Activated T-helper 2 cell treated with anti-CD3 and anti-CD28 coated beads, Interferon-gamma antibody, Interleukin-2, Interleukin-4, amounts not matched to agents 10 μg/mL and 5 μg/mL and 100 μg/mL, durations not matched to agents 14 hours and 24 hours and 36 hours (primary cell): ENCODE data around the gene MT1X. TPM values are rescaled to one million over a fixed set of nuclear protein-coding genes. Genes with fewer than 3 reads are reported as not detected.

Experiments used
- DNase-seq: peaks from one replicate; pipeline ENCODE4 v3.0.0; 2021; ENCODE audit warnings: low spot score
- H3K27ac Mint-ChIP-seq: one replicate; pipeline ENCODE4 v1.8.0; 2021; ENCODE audit warnings: mixed read lengths
- H3K27me3 Mint-ChIP-seq: one replicate; pipeline ENCODE4 v1.8.0; 2021; ENCODE audit warnings: low read depth, mixed read lengths
- H3K36me3 Mint-ChIP-seq: one replicate; pipeline ENCODE4 v1.8.0; 2021; ENCODE audit warnings: low read depth, mixed read lengths
- H3K4me1 Mint-ChIP-seq: one replicate; pipeline ENCODE4 v1.8.0; 2021; ENCODE audit warnings: low read depth, mixed read lengths
- H3K4me3 Mint-ChIP-seq: one replicate; pipeline ENCODE4 v1.8.0; 2021; ENCODE audit warnings: low read depth, mild to moderate bottlenecking, moderate library complexity, mixed read lengths
- H3K9me3 Mint-ChIP-seq: one replicate; pipeline ENCODE4 v1.8.0; 2021; ENCODE audit warnings: mixed read lengths
- intact Hi-C: fragments of 100-400 bp; cut with micrococcal nuclease; formaldehyde crosslinking; loops from one replicate; pipeline ENCODE4 v1.15.1; 2023
- total RNA-seq: library from RNA; stranded (reverse); gene quantifications from 2 replicates; pipeline ENCODE4 v1.2.3, GENCODE V29; 2022

The MT1X gene
- total RNA-seq, 1 donor from 2014 or later, result 62.3 TPM

GRCh38 chr16:56643080-56643778 lies 39.0 kb upstream of the MT1X start:
- Mint-ChIP-seq H3K36me3 (no peaks in the 10 kb centered on the region), H3K27ac (peak overlapping the region; percentile 60), H3K4me3 (peak overlapping the region; percentile 70), H3K9me3 (no peaks in the 10 kb centered on the region), H3K27me3 (peaks cover 48% of the 10 kb centered on the region), H3K4me1 (peaks cover 23% of the 10 kb centered on the region)
- intact Hi-C loops, result loop anchor here (1.0 to 5.0 kb wide), 6 partner anchors 14 to 59 kb away; partner anchors contain the start of genes MT1E, MT1F and MT1X
- DNase-seq, result peak; percentile 76

GRCh38 chr16:56643833-56644232 lies 38.4 kb upstream of the MT1X start:
- peak overlapping the region; percentile 70 for H3K4me3 Mint-ChIP-seq
- H3K27ac Mint-ChIP-seq, result peak overlapping the region; percentile 26
- H3K9me3 Mint-ChIP-seq, result no peaks in the 10 kb centered on the region
- no peak for DNase-seq
- intact Hi-C loops, result loop anchor here (1.0 to 5.0 kb wide), 6 partner anchors 13 to 58 kb away; partner anchors contain the start of genes MT1E, MT1F and MT1X
- H3K4me1 Mint-ChIP-seq, result peaks cover 21% of the 10 kb centered on the region
- peaks cover 51% of the 10 kb centered on the region for H3K27me3 Mint-ChIP-seq
- no peaks in the 10 kb centered on the region for H3K36me3 Mint-ChIP-seq

GRCh38 chr16:56645311-56645710 lies 37.0 kb upstream of the MT1X start:
- intact Hi-C loops, result no loop called here
- Mint-ChIP-seq H3K27ac (no peak overlapping the region), H3K36me3 (no peaks in the 10 kb centered on the region), H3K4me1 (peaks cover 21% of the 10 kb centered on the region), H3K9me3 (no peaks in the 10 kb centered on the region), H3K27me3 (peaks cover 42% of the 10 kb centered on the region), H3K4me3 (no peak overlapping the region)
- DNase-seq, result no peak

GRCh38 chr16:56645838-56646237 lies 36.4 kb upstream of the MT1X start:
- no peak overlapping the region for H3K4me3 Mint-ChIP-seq
- H3K36me3 Mint-ChIP-seq, result no peaks in the 10 kb centered on the region
- H3K9me3 Mint-ChIP-seq, result no peaks in the 10 kb centered on the region
- intact Hi-C loops, result no loop called here
- no peak for DNase-seq
- peaks cover 40% of the 10 kb centered on the region for H3K27me3 Mint-ChIP-seq
- H3K27ac Mint-ChIP-seq, result no peak overlapping the region
- H3K4me1 Mint-ChIP-seq, result peaks cover 21% of the 10 kb centered on the region

- Mint-ChIP-seq H3K4me3 (no peak overlapping the region), H3K27me3 (peaks cover 37% of the 10 kb centered on the region), H3K4me1 (peaks cover 12% of the 10 kb centered on the region), H3K27ac (no peak overlapping the region), H3K9me3 (no peaks in the 10 kb centered on the region), H3K36me3 (no peaks in the 10 kb centered on the region)
- intact Hi-C loops, result no loop called here
- no peak for DNase-seq
Measured at GRCh38 chr16:56647641-56648431, 34.4 kb upstream of the MT1X start.

- Mint-ChIP-seq H3K4me3 (no peak overlapping the region), H3K27me3 (peaks cover 42% of the 10 kb centered on the region), H3K36me3 (no peaks in the 10 kb centered on the region), H3K9me3 (no peaks in the 10 kb centered on the region), H3K27ac (no peak overlapping the region), H3K4me1 (no peaks in the 10 kb centered on the region)
- intact Hi-C loops, result no loop called here
- DNase-seq, result no peak
Measured at GRCh38 chr16:56649271-56649670, 33.0 kb upstream of the MT1X start.

- H3K4me3 Mint-ChIP-seq, result no peak overlapping the region
- no peak overlapping the region for H3K27ac Mint-ChIP-seq
- intact Hi-C loops, result no loop called here
- peaks cover 42% of the 10 kb centered on the region for H3K27me3 Mint-ChIP-seq
- H3K9me3 Mint-ChIP-seq, result no peaks in the 10 kb centered on the region
- no peaks in the 10 kb centered on the region for H3K36me3 Mint-ChIP-seq
- no peaks in the 10 kb centered on the region for H3K4me1 Mint-ChIP-seq
- DNase-seq, result no peak
Measured at GRCh38 chr16:56649820-56650219, 32.5 kb upstream of the MT1X start.

GRCh38 chr16:56651586-56651985 lies 30.7 kb upstream of the MT1X start, which contains the start of gene MT1B:
Gene MT1B, plus strand, starts transcription at chr16:56651886. Its CDS starts 68 bp downstream, at chr16:56651954.
- Mint-ChIP-seq H3K9me3 (no peaks in the 10 kb centered on the region), H3K36me3 (no peaks in the 10 kb centered on the region), H3K4me1 (no peaks in the 10 kb centered on the region), H3K27me3 (peaks cover 30% of the 10 kb centered on the region), H3K4me3 (no peak within 1 kb of the TSS), H3K27ac (no peak within 1 kb of the TSS)
- DNase-seq, result no peak
- intact Hi-C loops, result no loop called here

- intact Hi-C loops, result no loop called here
- Mint-ChIP-seq H3K4me1 (peaks cover 4% of the 10 kb centered on the region), H3K27ac (no peak overlapping the region), H3K27me3 (peaks cover 23% of the 10 kb centered on the region), H3K9me3 (no peaks in the 10 kb centered on the region), H3K36me3 (no peaks in the 10 kb centered on the region), H3K4me3 (no peak overlapping the region)
- DNase-seq, result no peak
Measured at GRCh38 chr16:56652600-56652999, 29.7 kb upstream of the MT1X start.

GRCh38 chr16:56653218-56653617 lies 29.1 kb upstream of the MT1X start:
- no peaks in the 10 kb centered on the region for H3K9me3 Mint-ChIP-seq
- DNase-seq, result no peak
- peaks cover 22% of the 10 kb centered on the region for H3K27me3 Mint-ChIP-seq
- H3K27ac Mint-ChIP-seq, result no peak overlapping the region
- H3K4me1 Mint-ChIP-seq, result peaks cover 9% of the 10 kb centered on the region
- no peak overlapping the region for H3K4me3 Mint-ChIP-seq
- intact Hi-C loops, result no loop called here
- H3K36me3 Mint-ChIP-seq, result no peaks in the 10 kb centered on the region

- DNase-seq, result peak; percentile 47
- Mint-ChIP-seq H3K9me3 (no peaks in the 10 kb centered on the region), H3K36me3 (no peaks in the 10 kb centered on the region), H3K4me3 (peak within 1 kb of the TSS; percentile 96), H3K4me1 (peaks cover 19% of the 10 kb centered on the region), H3K27ac (peak within 1 kb of the TSS; percentile 79), H3K27me3 (peaks cover 22% of the 10 kb centered on the region)
- intact Hi-C loops, result loop anchor here (1.0 kb wide), 1 partner anchor 14 kb away; no protein-coding TSS in a partner anchor
Measured at GRCh38 chr16:56657555-56658326, 24.5 kb upstream of the MT1X start, which contains the start of gene MT1F. Gene MT1F, plus strand, starts transcription at chr16:56657959. Its CDS starts 100 bp downstream, at chr16:56658059.

- Mint-ChIP-seq H3K4me1 (peaks cover 21% of the 10 kb centered on the region), H3K27ac (no peak overlapping the region), H3K4me3 (peak overlapping the region; percentile 96), H3K27me3 (peaks cover 19% of the 10 kb centered on the region), H3K36me3 (no peaks in the 10 kb centered on the region), H3K9me3 (no peaks in the 10 kb centered on the region)
- no peak for DNase-seq
- intact Hi-C loops, result no loop called here
Measured at GRCh38 chr16:56658327-56658875, 23.9 kb upstream of the MT1X start.
